Omental fat pad (tissue), 4 donors: ENCODE measurements around the gene GALNT10. TPM values are rescaled to one million over a fixed set of nuclear protein-coding genes. Genes with fewer than 3 reads are reported as not detected.
"Not testable (repeated sequence)": the region's sequence is repeated elsewhere in the genome, so short reads cannot be mapped to it uniquely, and the experiment has no call there.

Experiments
- ATAC-seq: fragments of 150-250 bp; one replicate; pipeline ENCODE4 v1.9.1; 2016; ENCODE audit warnings: mild to moderate bottlenecking, moderate library complexity; ENCODE audit not compliant: low FRiP score
- DNase-seq: peaks from one replicate; pipeline ENCODE4 v3.0.0-alpha.2; 2019; ENCODE audit warnings: low spot score
- CTCF ChIP-seq, 3 donors: fragments of 450-650 bp; IDR thresholded peaks; one replicate each; pipeline ENCODE4 v1.5.1; 2016 to 2017; ENCODE audit warnings: antibody characterized with exemption in 3 of 3, mild to moderate bottlenecking in 3 of 3, moderate library complexity in 2 of 3
- total RNA-seq, 4 donors: library from RNA; depleted of rRNA; stranded (reverse); fragments of >200 nt; gene quantifications; one replicate each; pipeline ENCODE4 v1.1.0, GENCODE V29; 2016

The GALNT10 gene
- total RNA-seq, 4 donors from 2014 or later = 21.3 to 49.7 (median 27.2) TPM

- ATAC-seq = no peak
- TF ChIP-seq CTCF (IDR thresholded peaks at IDR 0.05) = no peak
These were observed 166.4 kb downstream of the GALNT10 start for GRCh38 chr5:154356958-154357357.

DNA sequence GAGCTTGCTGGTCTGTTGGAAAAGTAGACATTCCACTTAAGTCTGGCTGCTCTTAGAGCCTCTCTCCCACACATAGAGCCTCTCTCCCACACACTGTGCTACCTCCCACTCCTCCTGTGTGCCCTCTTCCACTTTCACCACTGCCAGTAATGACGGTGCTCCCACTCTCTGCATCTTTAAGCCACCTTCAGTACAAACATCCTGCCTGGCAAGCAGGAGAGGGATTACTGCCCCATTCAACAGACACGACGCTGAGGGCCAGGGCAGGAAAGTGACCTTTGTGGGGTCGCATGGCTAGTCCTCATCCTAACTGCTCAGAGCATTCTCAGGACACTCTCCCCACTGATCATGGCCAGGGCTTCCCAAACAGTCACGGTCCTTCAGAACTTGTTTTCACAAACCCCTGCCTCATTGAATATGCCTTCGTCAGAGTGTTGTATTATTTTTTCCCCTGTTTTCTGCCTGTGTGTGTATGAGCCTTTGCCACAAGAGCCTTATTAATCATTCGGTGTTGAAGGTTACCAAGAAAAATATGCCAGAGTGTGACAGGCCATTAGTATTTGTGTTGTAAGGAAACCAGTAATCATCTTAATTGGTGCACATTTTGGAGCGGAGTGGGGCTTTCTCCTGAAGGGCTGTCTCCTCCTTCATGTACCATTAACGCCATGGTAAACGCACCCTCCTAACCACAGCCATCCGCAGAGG is 168.1 kb downstream of the GALNT10 start:
- ATAC-seq (peak; percentile 49), DNase-seq (no peak)
- TF ChIP-seq CTCF (IDR thresholded peaks at IDR 0.05) = no peak

More at GRCh38 chr5:154356958-154357357, 166.4 kb downstream of the GALNT10 start:
- DNase-seq = no peak

GRCh38 chr5:154359221-154359573 is 168.7 kb downstream of the GALNT10 start:
- no peak for ATAC-seq
- DNase-seq = no peak
- no peak for TF ChIP-seq CTCF (IDR thresholded peaks at IDR 0.05)

- DNase-seq, ATAC-seq: not testable (repeated sequence)
These were observed 169.7 kb downstream of the GALNT10 start for GRCh38 chr5:154360241-154360640.

- ATAC-seq (no peak), DNase-seq (no peak)
- no peak for TF ChIP-seq CTCF (IDR thresholded peaks at IDR 0.05)
These were observed 172.9 kb downstream of the GALNT10 start for GRCh38 chr5:154363411-154363810.

GRCh38 chr5:154364771-154365170 is 174.2 kb downstream of the GALNT10 start:
- TF ChIP-seq CTCF (IDR thresholded peaks at IDR 0.05) = no peak
- DNase-seq (no peak), ATAC-seq (no peak)

- ATAC-seq = no peak
- DNase-seq = no peak
- TF ChIP-seq CTCF (IDR thresholded peaks at IDR 0.05) = no peak
These were observed 175.3 kb downstream of the GALNT10 start for GRCh38 chr5:154365823-154366222.
